ENCODE measurements around the gene GBGT1.

DNA sequence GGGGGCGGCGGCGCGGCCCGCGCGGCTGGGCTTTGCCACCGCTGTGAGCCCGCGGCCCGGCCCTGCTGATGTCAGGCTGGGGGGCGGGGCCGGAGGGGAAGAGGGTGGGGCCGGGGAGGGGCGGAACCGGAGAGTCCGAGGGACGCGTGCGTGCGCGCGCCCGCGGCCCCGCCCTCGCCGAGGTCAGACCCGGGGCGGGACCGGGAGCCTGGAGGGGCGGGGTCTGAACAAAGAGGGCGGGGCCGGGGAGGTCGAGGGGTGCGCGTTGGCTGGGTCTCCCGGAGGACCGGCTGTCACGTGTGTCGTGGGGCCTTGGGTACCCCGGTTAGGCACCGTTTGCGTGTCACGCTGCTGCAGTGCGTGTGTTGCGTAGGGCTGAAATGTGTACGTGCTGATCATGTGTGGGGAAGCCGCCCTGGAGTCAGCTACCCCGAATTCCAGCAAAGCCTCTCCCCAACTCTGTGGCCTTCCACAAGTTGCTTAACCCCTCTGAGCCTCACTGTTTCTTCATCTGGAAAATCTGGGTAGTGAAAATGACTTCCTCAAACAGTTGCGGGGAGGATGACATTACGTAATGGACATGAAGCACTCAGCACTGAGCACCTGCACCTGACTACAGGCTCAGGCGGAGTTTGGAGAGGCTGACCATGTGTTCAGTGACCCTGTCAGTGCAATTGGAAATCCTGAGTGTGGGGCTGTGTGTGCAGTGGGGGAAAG, 42.4 kb downstream of the GBGT1 start, which contains the start of gene RALGDS:
- TF ChIP-seq POLR2A (IDR thresholded peaks at IDR 0.05; ENCODE audit: low read depth, low read length) (no peak; the same call in 1 of the 2 replicates), POLR2AphosphoS5 (IDR thresholded peaks at IDR 0.05; ENCODE audit: low read depth, low read length) (no peak)

Measured in GM12891 (cell line).